ENCODE measurements around the gene TMEM63B. TPM values are rescaled to one million over a fixed set of nuclear protein-coding genes. Genes with fewer than 3 reads are reported as not detected.

Gene TMEM63B
- total RNA-seq, 2 donors from 2014 or later = 64.6 to 65.2 TPM

DNA sequence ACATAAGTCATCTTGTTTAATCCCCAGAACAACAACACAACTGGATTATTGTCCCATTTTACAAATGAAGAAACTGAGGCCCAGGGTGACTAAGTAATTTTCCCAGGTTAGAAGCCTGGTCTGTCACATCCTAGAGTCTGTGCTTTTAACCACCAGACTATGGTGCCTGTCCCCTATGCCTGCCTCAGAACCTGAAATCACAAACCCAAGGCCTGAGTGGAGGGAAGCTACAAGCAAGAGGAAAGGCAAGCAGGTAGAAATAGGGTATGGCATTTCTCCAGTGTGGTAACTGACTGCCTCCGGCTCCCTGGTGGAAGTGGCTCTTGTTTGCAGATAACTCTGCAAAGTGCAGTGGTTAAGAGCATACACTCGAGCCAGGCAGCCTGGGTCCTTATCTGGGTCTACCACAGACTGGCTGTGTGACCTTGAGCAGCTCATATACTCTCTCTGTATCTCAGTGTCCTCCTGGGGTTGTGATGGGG lies 2.5 kb downstream of the TMEM63B start:
- H3K27me3 ChIP-seq (ENCODE audit: control insufficient read depth, insufficient read depth, low read length, poor library complexity, severe bottlenecking) = no peaks in the 10 kb centered on the region
- peaks cover 34% of the 10 kb centered on the region for H3K4me1 Mint-ChIP-seq

DNA sequence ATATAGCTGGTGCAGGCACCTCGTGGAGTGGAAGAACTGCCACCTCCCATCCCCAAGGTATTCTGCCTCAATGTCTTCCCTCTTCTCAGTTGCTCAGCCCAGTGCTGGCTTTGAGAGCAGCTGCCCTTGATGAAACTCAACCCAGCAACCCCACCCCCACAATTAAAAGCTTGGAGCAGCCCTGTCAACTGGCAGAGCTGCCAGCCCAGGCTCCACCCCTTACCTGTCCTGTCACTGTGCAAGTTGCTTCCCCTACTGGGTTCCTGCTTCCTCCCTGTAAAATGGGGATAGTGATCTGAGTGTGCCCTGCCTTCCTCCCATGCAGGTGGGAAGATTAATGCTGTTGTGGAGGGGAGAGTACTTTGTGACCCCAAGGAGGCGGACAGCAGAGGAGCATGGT lies 4.5 kb downstream of the TMEM63B start:
- peaks cover 13% of the 10 kb centered on the region for H3K36me3 Mint-ChIP-seq (ENCODE audit: low read depth)
- no peaks in the 10 kb centered on the region for H3K9me3 Mint-ChIP-seq
- Histone ChIP-seq H3K9me3 (ENCODE audit: control insufficient read depth, low read length) (no peaks in the 10 kb centered on the region), H3K27me3 (ENCODE audit: control insufficient read depth, insufficient read depth, low read length, poor library complexity, severe bottlenecking) (no peaks in the 10 kb centered on the region), H3K9ac (ENCODE audit: extremely low read depth, low read length, poor library complexity, severe bottlenecking) (no peak overlapping the region), H3K4me1 (ENCODE audit: control insufficient read depth, insufficient read depth, low read length) (no peaks in the 10 kb centered on the region), H3K27ac (ENCODE audit: low read depth, low read length) (no peak overlapping the region), H3K36me3 (ENCODE audit: control insufficient read depth, insufficient read depth, low read length) (peaks cover under 1% of the 10 kb centered on the region), H3K4me3 (ENCODE audit: low read length) (no peak overlapping the region)
- peak; percentile 64 for DNase-seq
- H3K4me1 Mint-ChIP-seq = peaks cover 19% of the 10 kb centered on the region
- H3K4me3 Mint-ChIP-seq = no peak overlapping the region
- H3K27ac Mint-ChIP-seq = no peak overlapping the region
- WGBS, 2 experiments (ENCODE audit: insufficient coverage in 1 of 2, insufficient read length in 1 of 2) = 90 to 95% methylated on average over 2 of the region's 2 CpGs
- TF ChIP-seq, protein P1, sequence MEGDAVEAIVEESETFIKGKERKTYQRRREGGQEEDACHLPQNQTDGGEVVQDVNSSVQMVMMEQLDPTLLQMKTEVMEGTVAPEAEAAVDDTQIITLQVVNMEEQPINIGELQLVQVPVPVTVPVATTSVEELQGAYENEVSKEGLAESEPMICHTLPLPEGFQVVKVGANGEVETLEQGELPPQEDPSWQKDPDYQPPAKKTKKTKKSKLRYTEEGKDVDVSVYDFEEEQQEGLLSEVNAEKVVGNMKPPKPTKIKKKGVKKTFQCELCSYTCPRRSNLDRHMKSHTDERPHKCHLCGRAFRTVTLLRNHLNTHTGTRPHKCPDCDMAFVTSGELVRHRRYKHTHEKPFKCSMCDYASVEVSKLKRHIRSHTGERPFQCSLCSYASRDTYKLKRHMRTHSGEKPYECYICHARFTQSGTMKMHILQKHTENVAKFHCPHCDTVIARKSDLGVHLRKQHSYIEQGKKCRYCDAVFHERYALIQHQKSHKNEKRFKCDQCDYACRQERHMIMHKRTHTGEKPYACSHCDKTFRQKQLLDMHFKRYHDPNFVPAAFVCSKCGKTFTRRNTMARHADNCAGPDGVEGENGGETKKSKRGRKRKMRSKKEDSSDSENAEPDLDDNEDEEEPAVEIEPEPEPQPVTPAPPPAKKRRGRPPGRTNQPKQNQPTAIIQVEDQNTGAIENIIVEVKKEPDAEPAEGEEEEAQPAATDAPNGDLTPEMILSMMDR (conservative IDR thresholded peaks at IDR 0.05) = no peak
- H3K27me3 Mint-ChIP-seq (ENCODE audit: insufficient read depth) = peaks cover 2% of the 10 kb centered on the region

More for the DNA sequence above, 2.5 kb downstream of the TMEM63B start:
- no peaks in the 10 kb centered on the region for H3K9me3 ChIP-seq (ENCODE audit: control insufficient read depth, low read length)
- no peak for DNase-seq
- Mint-ChIP-seq H3K36me3 (ENCODE audit: low read depth) (peaks cover 5% of the 10 kb centered on the region), H3K27me3 (ENCODE audit: insufficient read depth) (peaks cover 2% of the 10 kb centered on the region), H3K4me3 (no peak overlapping the region), H3K9me3 (no peaks in the 10 kb centered on the region), H3K27ac (no peak overlapping the region)
- no peaks in the 10 kb centered on the region for H3K36me3 ChIP-seq (ENCODE audit: control insufficient read depth, insufficient read depth, low read length)
- H3K9ac ChIP-seq (ENCODE audit: extremely low read depth, low read length, poor library complexity, severe bottlenecking) = no peak overlapping the region
- no peak overlapping the region for H3K4me3 ChIP-seq (ENCODE audit: low read length)
- no peaks in the 10 kb centered on the region for H3K4me1 ChIP-seq (ENCODE audit: control insufficient read depth, insufficient read depth, low read length)
- WGBS, 2 experiments (ENCODE audit: insufficient coverage in 1 of 2, insufficient read length in 1 of 2) = 97 to 100% methylated on average over 2 of the region's 2 CpGs
- no peak overlapping the region for H3K27ac ChIP-seq (ENCODE audit: low read depth, low read length)
- TF ChIP-seq, protein P1 (conservative IDR thresholded peaks at IDR 0.05) = no peak

DNA sequence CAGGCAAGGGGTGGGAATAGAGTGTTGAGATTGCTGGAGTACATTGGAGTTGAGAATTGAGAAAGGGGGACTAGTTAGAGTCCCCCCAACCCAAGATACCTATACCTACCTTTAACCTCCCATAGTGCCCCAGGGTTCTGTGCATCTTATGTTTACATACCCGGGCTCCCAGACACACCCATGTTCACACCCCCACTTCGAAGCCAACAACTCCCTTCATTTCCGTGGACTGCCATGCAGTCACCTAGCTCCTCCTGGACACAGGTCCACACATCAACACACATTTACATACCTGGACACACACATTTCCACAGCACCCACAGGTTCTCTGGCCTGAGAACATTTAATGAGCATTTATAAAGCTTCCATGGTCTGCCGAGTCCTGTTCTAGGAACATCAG lies 5.1 kb downstream of the TMEM63B start:
- TF ChIP-seq, protein P1 (conservative IDR thresholded peaks at IDR 0.05) = no peak

More for the DNA sequence above, 5.1 kb downstream of the TMEM63B start:
- peaks cover 6% of the 10 kb centered on the region for H3K36me3 ChIP-seq (ENCODE audit: control insufficient read depth, insufficient read depth, low read length)
- no peak overlapping the region for H3K27ac Mint-ChIP-seq
- peaks cover 2% of the 10 kb centered on the region for H3K27me3 Mint-ChIP-seq (ENCODE audit: insufficient read depth)
- peaks cover 19% of the 10 kb centered on the region for H3K36me3 Mint-ChIP-seq (ENCODE audit: low read depth)
- no peaks in the 10 kb centered on the region for H3K9me3 ChIP-seq (ENCODE audit: control insufficient read depth, low read length)
- H3K27me3 ChIP-seq (ENCODE audit: control insufficient read depth, insufficient read depth, low read length, poor library complexity, severe bottlenecking) = no peaks in the 10 kb centered on the region
- DNase-seq = no peak
- no peak overlapping the region for H3K4me3 Mint-ChIP-seq
- H3K9ac ChIP-seq (ENCODE audit: extremely low read depth, low read length, poor library complexity, severe bottlenecking) = no peak overlapping the region
- H3K9me3 Mint-ChIP-seq = no peaks in the 10 kb centered on the region
- H3K4me3 ChIP-seq (ENCODE audit: low read length) = no peak overlapping the region
- H3K27ac ChIP-seq (ENCODE audit: low read depth, low read length) = no peak overlapping the region
- H3K4me1 ChIP-seq (ENCODE audit: control insufficient read depth, insufficient read depth, low read length) = no peaks in the 10 kb centered on the region
- H3K4me1 Mint-ChIP-seq = peaks cover 19% of the 10 kb centered on the region
- WGBS, 2 experiments (ENCODE audit: insufficient coverage in 1 of 2, insufficient read length in 1 of 2) = 94 to 95% methylated on average over 3 to 4 of the region's 4 CpGs

Measured in endodermal cell (in vitro differentiated cells).